ENCODE measurements around the gene DEDD.
"Not testable (repeated sequence)": the region's sequence is repeated elsewhere in the genome, so short reads cannot be mapped to it uniquely, and the experiment has no call there.

The DEDD gene

DNA sequence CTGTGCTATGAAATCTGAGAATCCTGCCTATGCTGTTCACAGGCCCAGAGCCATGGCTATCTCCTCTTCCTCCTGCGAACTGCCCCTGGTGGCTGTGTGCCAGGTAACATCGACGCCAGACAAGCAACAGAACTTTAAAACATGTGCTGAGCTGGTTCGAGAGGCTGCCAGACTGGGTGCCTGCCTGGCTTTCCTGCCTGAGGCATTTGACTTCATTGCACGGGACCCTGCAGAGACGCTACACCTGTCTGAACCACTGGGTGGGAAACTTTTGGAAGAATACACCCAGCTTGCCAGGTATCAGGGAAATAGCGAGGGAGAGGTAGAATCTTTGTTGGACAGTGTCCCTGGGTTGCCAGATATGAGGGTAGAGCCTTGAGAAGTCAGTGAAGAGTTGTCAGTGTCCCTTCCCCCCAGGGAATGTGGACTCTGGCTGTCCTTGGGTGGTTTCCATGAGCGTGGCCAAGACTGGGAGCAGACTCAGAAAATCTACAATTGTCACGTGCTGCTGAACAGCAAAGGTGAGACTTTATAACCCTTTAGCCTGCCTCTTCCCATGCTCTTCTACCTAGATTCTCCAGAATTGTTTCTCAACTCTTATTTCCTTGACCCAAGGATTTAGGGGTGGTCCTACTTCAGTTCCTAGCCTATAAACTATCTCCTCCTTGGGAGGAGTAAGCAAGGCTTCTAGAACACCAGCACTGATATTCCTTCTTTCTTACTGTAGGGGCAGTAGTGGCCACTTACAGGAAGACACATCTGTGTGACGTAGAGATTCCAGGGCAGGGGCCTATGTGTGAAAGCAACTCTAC lies 13.2 kb downstream of the DEDD start:
- TF ChIP-seq, protein P1, sequence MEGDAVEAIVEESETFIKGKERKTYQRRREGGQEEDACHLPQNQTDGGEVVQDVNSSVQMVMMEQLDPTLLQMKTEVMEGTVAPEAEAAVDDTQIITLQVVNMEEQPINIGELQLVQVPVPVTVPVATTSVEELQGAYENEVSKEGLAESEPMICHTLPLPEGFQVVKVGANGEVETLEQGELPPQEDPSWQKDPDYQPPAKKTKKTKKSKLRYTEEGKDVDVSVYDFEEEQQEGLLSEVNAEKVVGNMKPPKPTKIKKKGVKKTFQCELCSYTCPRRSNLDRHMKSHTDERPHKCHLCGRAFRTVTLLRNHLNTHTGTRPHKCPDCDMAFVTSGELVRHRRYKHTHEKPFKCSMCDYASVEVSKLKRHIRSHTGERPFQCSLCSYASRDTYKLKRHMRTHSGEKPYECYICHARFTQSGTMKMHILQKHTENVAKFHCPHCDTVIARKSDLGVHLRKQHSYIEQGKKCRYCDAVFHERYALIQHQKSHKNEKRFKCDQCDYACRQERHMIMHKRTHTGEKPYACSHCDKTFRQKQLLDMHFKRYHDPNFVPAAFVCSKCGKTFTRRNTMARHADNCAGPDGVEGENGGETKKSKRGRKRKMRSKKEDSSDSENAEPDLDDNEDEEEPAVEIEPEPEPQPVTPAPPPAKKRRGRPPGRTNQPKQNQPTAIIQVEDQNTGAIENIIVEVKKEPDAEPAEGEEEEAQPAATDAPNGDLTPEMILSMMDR (IDR thresholded peaks at IDR 0.05; ENCODE audit: low read depth, low read length, missing control alignments) = peak; percentile 19
- H3K4me3 ChIP-seq (replicated peaks; ENCODE audit: low read depth, low read length) = peak overlapping the region; percentile 92
- no peak for DNase-seq (ENCODE audit: extremely low read depth, low read depth)

GRCh38 chr1:161117759-161118581 lies 14.5 kb downstream of the DEDD start, which contains the start of the genes NIT1 and PFDN2:
NIT1 (plus strand) TSS chr1:161118105; CDS start chr1:161118177, 72 bp downstream.
PFDN2 (minus strand) TSS chr1:161118037; CDS start chr1:161118026, 11 bp downstream.
- TF ChIP-seq, protein P1 (IDR thresholded peaks at IDR 0.05; ENCODE audit: low read depth, low read length, missing control alignments) = no peak
- H3K4me3 ChIP-seq (replicated peaks; ENCODE audit: low read depth, low read length) = peak within 1 kb of the TSS; percentile 92
- no peak for DNase-seq (ENCODE audit: extremely low read depth, low read depth)

DNA sequence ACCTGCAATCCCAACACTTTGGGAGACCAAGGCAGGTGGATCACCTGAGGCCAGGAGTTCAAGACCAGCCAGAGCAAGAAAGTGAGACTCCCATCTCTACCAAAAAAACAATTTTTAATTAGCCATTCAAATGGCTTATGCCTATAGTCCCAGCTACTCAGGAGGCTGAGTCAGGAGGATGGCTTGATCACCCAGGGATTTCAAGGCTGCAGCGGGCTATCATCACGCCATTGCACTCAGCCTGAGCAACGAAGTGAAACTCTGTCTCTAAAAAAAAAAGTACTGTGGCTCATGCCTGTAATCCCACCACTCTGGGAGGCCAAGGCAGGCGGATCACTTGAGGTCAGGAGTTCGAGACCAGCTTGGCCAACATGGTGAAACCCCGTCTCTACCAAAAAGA lies 16.5 kb downstream of the DEDD start:
- H3K4me3 ChIP-seq (replicated peaks; ENCODE audit: low read depth, low read length) = peak overlapping the region; percentile 92
- DNase-seq (ENCODE audit: extremely low read depth, low read depth) = not testable (repeated sequence)

DNA sequence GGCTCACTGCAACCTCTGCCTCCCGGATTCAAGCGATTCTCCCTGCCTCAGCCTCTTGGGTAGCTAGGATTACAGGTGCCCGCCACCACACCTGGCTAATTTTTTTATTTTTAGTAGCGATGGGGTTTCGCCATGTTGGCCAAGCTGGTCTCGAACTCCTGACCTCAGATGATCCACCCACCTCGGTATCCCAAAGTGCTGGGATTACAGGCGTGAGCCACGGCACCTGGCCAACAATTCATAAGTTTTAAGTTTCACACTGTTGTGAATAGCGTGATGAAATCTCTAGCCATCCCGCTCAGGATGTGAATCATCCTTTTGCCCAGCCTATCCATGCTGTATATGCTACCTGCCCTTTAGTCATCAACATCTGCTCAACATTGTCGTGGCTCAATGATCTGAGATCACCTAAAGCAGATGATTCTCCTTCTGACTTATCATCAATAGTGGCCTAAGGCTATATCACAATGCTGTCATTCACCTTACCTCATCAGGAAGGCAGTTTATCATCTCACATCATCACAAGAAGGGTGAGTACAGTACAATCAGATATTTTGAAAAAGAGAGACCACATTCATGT lies 17.2 kb downstream of the DEDD start:
- H3K4me3 ChIP-seq (replicated peaks; ENCODE audit: low read depth, low read length) = peak overlapping the region; percentile 92
- TF ChIP-seq, protein P1 (IDR thresholded peaks at IDR 0.05; ENCODE audit: low read depth, low read length, missing control alignments) = no peak
- DNase-seq (ENCODE audit: extremely low read depth, low read depth) = no peak

DNA sequence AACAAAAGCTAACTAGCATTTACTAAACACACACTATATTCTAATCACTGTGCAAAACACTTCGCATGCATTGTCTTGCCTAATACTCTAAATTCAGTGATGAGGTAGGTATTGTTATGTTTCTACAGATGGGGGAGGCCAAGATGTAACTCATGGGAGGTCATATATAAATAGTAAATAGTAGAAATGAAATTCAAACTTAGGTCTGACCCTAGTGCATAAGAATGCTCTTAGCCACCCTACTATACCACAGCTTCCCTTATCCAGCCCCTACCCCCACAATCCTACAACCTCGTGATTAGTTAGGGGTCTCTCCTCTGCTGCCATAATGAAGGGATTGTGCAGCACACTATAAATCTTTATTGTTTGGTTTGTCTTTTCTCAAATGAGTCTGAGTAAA lies 17.9 kb downstream of the DEDD start:
- TF ChIP-seq, protein P1 (IDR thresholded peaks at IDR 0.05; ENCODE audit: low read depth, low read length, missing control alignments) = no peak
- no peak overlapping the region for H3K4me3 ChIP-seq (replicated peaks; ENCODE audit: low read depth, low read length)

GRCh38 chr1:161113915-161114314 lies 18.6 kb downstream of the DEDD start:
- TF ChIP-seq, protein P1 (IDR thresholded peaks at IDR 0.05; ENCODE audit: low read depth, low read length, missing control alignments) = no peak
- no peak for DNase-seq (ENCODE audit: extremely low read depth, low read depth)
- no peak overlapping the region for H3K4me3 ChIP-seq (replicated peaks; ENCODE audit: low read depth, low read length)

More for the DNA sequence above, 17.9 kb downstream of the DEDD start:
- no peak for DNase-seq (ENCODE audit: extremely low read depth, low read depth)

DNA sequence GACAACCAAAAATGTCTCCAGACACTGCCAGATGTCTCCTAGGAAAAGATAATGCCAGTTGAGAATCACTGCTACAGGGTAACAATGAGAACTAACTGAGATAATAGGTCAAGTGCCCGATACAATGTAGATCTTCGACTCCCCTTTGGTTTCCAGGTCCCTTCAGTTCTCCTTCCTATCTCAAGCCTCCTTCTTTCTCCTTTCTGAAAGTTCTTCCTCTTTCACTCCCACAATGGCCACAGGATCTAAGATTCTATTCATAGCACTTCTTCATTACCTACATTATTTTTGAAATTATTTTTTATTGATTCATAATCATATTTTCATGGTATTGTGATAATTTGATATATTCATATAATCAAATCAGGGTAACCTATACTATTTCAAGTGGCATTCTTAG lies 20.9 kb downstream of the DEDD start:
- H3K4me3 ChIP-seq (replicated peaks; ENCODE audit: low read depth, low read length) = no peak overlapping the region
- DNase-seq (ENCODE audit: extremely low read depth, low read depth) = no peak
- TF ChIP-seq, protein P1 (IDR thresholded peaks at IDR 0.05; ENCODE audit: low read depth, low read length, missing control alignments) = no peak
